Keratinocyte (primary cell): Measurements from ENCODE around the gene KIF21B.

ENCODE experiments used
- EZH2 ChIP-seq: IDR thresholded peaks from one replicate; pipeline ENCODE4 v1.6.1; 2012; ENCODE audit warnings: inconsistent platforms, mild to moderate bottlenecking, low read length, moderate library complexity
- TF ChIP-seq, protein P1 (sequence below), 3 experiments: IDR thresholded peaks in 1 of 3; conservative IDR thresholded peaks in 1 of 3; optimal IDR thresholded peaks in 1 of 3; 2 replicates in 2 of 3; 3 replicates in 1 of 3; pipeline versions ENCODE3 to v1.5.1; 2011; ENCODE audit warnings: low read length in 3 of 3, mild to moderate bottlenecking in 3 of 3, moderate library complexity in 2 of 3, control low read depth in 1 of 3, inconsistent platforms in 1 of 3; ENCODE audit not compliant: insufficient read depth in 2 of 3; ENCODE audit errors: extremely low read depth in 1 of 3

DNA sequence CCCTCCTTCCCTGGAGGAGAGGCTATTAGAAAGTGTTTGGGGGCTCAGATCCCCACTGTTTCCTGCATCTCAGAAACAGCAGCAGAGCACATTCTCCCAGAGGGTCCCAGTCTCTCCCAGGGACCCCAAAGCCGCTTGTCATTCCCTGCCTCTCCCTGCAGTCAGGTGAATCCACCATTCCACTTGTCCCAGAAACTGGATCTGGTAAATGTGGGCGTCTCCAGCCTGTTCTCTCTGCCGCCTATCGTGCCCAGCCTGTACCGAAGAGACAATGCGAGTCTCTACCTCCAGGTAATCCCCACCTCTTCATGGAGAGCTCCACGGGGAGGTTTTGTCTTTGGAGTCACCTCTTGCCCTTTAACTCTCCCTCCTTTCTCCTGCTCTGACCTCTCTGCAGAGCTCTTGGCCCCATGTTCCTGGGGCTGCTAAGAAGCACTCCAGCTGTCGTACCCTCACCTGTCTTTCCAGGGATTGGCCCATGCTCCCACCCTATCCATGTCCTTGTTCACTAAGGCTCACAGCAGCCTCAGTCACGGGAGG lies 101.9 kb downstream of the KIF21B start:
- TF ChIP-seq, protein P1, sequence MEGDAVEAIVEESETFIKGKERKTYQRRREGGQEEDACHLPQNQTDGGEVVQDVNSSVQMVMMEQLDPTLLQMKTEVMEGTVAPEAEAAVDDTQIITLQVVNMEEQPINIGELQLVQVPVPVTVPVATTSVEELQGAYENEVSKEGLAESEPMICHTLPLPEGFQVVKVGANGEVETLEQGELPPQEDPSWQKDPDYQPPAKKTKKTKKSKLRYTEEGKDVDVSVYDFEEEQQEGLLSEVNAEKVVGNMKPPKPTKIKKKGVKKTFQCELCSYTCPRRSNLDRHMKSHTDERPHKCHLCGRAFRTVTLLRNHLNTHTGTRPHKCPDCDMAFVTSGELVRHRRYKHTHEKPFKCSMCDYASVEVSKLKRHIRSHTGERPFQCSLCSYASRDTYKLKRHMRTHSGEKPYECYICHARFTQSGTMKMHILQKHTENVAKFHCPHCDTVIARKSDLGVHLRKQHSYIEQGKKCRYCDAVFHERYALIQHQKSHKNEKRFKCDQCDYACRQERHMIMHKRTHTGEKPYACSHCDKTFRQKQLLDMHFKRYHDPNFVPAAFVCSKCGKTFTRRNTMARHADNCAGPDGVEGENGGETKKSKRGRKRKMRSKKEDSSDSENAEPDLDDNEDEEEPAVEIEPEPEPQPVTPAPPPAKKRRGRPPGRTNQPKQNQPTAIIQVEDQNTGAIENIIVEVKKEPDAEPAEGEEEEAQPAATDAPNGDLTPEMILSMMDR (optimal IDR thresholded peaks at IDR 0.05 in 1 of 3, IDR thresholded peaks at IDR 0.05 in 1 of 3, conservative IDR thresholded peaks at IDR 0.05 in 1 of 3; ENCODE audit: extremely low read depth in 1 of 3, insufficient read depth in 2 of 3, low read length in 3 of 3): no peak
- no peak for TF ChIP-seq EZH2
